Measurements from ENCODE around the gene ITGB1BP1. TPM values are rescaled to one million over a fixed set of nuclear protein-coding genes. Genes with fewer than 3 reads are reported as not detected.

ITGB1BP1 gene
- total RNA-seq, 1 donor from 2014 or later: 25.6 TPM

DNA sequence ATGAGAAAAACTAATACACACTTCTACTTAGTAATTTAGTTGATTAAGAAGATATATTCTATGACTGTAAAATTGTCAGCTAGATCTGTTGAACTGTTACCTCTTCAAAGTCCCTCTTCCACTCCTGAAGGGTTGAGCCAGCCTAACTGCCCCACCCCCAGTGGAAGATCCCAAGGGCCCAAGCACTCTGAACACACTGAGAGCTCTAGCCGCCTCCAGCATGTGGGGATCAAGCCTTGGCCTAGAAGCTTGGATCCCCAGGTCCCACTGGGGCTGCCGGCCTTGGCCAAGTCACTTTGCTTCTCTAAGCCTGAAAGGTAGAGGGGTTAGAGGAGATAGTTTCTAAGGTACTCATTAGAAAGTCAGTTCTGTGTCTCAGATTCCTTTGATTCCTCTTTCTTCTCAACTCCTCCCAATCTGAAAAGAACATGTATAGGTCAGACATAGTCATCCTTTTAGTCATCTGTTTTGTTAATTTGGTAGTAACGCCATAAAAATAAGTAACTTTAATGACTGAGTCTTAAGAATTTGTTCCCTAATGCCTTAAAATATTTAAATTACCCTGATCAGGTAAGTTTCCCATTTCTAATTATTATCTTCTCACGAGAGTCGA, 5.7 kb upstream of the ITGB1BP1 start:
- DNase-seq (ENCODE audit: low read depth in 2 of 2): no peak

DNA sequence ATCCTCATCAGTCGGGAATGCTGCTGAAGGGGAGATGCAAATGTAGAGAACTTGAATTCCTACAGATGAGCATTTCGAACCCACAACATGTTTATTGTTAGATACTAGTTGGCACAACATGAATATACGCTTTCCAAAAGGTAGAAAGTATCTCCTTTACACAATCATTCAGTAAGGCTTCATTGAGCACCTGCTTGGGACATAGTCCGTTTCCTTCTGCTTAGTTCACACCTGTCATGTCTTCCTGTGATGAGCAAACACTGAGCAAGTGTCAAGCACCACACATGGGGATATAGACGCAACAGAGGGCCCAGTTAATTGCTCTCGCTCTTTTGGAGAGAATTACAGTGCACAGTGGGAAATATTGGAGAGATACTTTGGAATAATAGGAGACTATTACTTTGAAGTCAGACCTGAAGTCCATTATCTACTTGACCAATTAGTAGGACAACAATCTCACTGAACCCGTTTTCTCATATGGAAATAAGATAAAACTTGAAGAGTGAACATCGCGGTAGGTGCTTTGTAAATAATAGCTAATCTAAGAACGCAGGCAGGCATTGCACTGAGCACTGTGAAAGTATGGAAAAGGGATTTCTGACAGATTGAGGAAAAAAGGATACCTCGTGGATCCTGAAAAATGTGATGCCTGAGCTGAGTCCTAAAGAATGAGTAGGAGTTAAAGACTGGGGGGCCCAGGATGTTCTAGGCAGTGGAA, 1.3 kb upstream of the ITGB1BP1 start:
- no peak for DNase-seq (ENCODE audit: low read depth in 2 of 2)

DNA sequence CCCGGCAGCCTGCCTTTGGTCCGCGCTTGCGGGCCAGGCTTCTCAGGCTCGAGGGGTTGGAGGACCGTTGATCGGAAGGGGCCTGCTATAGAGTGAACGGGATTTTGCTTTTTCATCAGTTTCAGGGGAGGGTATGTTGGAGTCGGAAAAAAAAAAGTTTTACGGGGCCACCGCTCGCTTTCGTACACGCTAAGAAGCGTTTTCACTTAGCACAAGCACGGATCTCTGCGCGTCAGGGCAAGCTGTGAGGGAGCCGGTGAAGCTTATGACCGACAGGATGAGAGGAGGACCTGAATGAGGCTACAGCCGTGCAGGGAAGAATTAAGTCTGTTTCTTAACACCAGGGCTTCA, 569 bp upstream of the ITGB1BP1 start:
- DNase-seq (ENCODE audit: low read depth in 2 of 2): peak; percentile 57 to 60

DNA sequence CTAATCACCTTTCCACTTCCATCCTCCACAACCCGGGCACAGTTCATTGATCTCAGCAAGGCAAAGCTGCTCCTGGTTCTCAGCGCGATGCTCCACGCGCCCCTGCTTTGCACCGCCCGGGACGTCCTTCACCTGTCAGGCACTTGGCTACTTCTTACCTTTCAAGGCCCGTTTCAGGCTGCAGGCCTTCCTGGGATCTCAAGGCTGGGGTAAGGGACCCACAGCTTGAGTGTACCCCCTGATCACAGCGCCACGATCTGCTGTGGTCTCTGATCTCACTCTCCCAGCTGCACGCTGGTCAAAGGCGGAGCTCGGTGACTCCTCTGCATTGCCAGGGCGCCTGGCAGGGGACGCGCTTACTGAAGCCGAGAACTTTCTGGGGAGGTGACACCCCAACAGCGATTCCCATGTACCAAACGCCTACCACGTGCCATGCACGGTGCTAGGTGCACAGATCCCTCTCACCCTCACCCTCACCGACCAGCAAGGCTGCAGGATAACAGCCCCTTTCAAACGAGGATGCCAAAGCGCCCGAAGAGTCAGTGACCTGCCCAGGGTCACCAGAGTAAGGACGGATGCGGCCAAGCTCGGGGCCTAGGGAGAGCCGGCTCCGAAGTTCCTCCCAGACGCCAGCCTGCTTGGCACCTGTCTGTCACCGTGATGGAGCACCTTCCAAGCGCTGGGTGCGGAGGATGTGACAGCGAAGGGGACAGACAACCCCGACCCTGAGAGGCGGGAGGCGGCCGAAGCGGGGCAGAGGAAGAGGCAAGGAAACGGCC, 818 bp downstream of the ITGB1BP1 start:
- peak; percentile 26 to 51 for DNase-seq (ENCODE audit: low read depth in 2 of 2)

DNA sequence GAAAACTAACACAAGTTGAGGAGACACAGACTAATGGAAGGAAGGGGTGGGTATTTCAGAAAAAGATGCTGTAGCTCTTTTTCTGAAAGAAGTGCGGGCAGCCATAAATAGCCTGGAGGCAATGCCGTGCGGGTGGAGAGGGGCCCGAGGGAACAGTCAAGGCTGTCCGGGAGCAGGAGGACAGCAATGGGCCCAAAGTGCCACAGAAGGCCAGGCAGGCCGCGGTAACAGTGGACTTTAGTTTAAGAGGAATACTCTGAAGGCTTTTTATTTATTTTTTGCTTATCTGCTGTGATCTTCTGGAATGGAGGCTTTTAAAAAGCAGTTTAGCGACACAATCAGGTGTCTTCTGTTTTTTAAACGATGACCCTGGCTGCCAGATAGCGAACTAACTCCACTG, 2.8 kb downstream of the ITGB1BP1 start:
- DNase-seq (ENCODE audit: low read depth in 2 of 2): no peak

DNA sequence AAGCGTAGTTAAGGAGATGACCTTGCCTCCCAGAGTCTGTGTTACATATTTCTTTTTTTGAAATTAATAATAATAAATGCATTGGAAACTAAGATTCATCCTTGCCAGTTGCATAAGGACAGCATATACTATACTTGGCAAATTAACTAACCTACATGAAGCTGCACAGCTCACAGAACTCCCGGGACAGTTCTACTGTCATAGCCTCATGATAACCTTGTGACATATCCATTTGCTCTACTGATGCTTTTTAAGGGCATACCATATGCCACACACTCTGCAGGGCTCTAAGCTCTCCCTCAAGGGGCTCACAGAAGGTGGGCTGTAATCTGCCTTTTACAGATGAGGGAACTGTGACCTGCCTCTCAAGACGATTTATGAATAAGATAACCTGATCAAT, 3.8 kb downstream of the ITGB1BP1 start:
- no peak for DNase-seq (ENCODE audit: low read depth in 2 of 2)

DNA sequence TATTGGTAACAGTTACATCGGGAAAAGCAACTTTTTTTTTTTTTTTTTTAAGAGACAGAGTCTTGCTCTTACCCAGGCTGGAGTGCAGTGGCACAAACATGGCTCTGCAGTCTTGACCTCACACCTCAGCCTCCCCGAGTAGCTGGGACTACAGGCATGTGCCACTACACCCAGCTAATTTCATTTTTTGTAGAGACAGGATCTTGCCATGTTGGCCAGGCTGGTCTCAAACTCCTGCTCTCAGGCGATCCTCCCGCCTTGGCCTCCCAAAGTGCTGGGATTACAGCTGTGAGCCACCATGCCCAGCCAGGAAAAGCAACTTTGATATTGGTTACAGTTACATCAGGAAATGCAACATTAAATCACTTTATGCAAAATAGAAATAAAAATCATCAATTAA, 4.6 kb downstream of the ITGB1BP1 start:
- DNase-seq (ENCODE audit: low read depth in 2 of 2): no peak

DNA sequence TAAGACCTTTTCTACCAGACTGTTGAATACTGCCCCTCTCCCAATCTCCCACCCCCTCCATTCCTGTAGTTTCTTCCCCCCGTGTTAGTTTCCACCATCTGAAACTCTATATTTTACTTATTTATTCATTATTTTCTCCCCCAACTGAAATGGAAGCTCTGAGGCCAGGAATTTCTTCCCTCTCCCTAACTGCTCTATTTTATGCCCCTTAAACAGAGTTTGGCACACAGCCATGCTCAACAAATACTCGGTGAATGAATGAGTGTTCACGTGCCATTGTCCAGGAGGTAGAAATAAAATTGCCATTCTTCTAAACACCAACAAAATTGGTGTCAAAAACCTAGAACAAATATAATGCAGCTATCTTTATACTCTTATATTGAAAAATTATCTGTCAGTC, 5.6 kb downstream of the ITGB1BP1 start:
- peak in 1 of 2 donors; percentile 74 for DNase-seq (ENCODE audit: low read depth in 2 of 2)

DNA sequence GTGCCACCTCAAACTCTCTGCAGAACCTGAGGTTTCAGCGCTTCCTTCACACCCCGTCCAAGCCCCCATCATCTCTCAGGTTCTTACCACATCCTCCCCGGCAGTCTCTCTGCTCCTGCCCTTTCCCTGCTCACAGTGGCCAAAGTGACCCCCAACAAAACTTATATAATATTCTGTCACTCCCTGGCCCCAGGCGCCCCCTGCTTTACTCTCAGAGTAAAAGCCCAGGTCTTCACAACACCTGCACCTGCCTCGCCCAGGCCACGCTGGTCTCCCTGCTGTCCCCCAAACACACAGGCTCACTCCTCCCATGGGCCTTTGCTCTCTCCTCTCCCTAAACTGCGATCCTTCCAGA, 6.4 kb downstream of the ITGB1BP1 start:
- no peak for DNase-seq (ENCODE audit: low read depth in 2 of 2)

DNA sequence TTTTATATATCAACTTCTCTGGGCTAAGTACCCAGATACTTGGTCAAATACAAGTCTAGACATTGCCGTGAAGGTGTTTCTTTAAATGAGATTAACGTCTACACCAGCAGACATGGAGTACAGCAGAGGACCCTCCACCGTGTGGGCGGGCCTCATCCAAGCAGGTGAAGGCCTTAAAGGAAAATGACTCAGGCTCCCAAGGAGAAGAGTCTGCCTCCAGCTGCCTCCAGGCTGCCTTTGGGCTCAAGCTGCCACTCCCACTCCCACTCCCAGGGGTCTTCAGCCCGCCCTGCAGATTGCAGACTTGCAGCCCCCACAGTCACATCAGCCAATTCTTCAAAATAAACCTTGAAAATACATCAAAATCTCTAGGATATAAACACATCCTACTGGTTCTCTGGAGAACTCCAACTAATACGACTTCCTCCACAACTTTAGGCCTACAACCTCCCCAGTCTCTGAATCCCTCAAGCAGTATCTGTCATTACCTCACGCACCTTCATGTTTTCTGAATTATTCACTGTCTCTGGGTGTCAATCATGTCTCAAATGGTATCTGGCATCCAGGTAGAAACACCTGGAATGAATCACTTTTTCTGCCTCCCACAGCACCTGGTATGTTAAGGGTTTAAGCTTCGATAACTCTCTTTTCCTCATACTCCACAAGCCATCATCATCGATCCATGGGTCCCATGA, 6.9 kb downstream of the ITGB1BP1 start:
- no peak for DNase-seq (ENCODE audit: low read depth in 2 of 2)

DNA sequence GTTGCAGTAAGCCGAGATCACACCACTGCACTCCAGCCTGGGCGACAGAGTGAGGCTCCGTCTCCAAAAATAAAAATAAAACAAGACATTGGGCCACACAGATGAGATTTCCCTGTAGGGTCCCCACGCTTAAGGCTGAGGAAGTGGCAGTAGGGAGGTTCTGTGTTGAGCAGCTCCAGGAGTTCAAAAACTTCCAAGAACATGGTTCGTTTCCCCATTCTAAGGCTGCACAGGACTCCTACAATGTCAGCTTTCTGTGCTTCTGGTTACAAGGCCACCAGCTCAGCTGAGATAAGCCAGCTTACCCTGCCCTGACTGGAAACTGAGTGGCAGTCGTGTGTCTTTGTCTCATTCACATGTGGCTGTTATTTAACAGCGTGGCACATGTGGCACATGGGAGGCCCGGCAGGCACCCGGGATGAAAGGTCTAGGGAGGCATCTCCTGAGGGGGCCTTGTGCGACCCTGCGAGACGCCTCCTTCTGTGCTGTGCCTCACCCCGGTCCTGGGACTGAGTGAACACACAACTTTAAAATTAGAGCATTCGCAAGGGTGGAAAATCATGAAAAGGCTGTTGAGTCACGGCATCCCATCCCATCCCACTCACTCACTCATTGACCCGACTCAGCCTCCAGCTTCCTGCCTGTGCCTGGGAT, 7.7 kb downstream of the ITGB1BP1 start:
- DNase-seq (ENCODE audit: low read depth in 2 of 2): no peak

DNA sequence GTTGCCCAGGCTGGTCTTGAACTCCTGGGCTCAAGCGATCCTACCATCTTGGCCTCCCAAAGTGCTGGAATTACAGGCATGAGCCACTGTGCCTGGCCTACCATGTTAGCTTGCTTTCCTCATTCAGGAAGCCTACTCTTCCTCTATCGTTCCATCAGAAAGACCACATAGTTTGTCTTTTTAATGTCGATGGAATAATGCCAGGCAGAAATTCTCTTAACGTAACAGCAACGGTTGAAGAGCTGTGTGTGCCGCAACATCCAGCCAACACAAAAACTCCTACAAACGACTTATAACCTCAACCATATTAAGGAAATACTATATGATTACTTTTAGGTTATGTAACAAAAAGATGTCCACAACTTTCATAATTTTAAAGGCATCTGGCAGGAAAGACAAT, 10.5 kb downstream of the ITGB1BP1 start:
- DNase-seq (ENCODE audit: low read depth in 2 of 2): peak in 1 of 2 donors; percentile 59

DNA sequence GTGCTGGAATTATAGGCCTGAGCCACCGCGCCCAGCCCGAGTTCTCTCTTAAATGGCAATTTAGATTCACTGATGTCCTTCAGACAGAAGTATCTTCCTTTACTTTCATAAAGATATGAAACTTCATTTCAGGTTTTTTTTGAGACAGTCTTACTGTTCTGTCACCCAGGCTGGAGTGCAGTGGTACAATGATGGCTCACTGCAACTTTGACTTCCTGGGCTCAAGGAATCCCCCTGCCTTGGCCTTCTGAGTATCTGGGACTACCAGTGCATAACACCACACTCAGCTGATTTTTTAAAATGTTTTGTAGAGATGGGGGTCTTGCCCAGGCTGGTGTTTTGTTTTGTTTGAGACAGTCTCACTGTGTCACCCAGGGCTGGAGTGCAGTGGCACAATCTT, 13.2 kb downstream of the ITGB1BP1 start:
- DNase-seq (ENCODE audit: low read depth in 2 of 2): no peak

DNA sequence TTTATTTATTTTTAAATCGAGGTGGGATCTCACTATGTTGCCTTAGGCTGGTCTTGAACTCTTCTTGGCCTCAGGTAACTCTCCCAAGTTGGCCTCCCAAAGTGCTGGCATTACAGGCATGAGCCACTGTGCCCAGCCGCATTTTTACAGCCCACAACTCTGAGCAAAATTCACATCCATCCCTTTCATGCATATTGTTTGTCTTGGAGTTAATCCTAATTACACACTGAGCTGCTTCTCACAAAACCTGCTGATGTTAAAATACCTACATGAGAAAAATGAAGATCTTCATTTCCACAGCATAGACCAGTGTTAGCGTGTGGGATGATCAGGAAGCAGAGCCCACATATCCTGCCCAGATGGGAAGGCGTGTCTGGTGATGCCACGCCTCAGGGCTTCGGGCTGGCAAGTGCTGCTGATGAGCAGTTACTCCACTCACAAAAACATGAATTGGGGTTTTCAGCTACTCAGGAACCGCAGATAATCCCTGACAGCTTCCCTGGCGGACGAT, 14.6 kb downstream of the ITGB1BP1 start:
- DNase-seq (ENCODE audit: low read depth in 2 of 2): peak in 1 of 2 donors; percentile 73

DNA sequence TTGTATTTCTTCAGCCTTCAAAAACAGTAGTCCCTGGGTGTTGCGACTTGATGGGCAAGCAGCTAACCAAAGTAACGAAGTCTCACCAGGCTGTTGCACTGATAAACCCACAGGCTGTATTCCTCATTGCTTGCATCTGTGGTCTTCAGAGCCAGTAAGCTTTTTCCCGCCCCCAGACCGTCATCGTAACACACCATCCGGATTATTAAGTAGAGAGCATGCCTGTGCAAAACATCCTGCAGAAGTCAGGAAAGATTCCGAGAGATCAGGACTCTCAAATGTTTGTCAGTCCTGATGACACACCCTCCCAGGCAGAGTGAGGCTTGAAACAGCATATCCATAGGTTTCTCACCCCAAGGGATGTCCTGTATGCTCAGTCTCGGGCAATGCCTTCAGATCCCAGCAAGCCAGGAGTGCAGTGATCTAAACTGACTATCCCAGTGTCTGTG, 15.9 kb downstream of the ITGB1BP1 start:
- no peak for DNase-seq (ENCODE audit: low read depth in 2 of 2)

DNA sequence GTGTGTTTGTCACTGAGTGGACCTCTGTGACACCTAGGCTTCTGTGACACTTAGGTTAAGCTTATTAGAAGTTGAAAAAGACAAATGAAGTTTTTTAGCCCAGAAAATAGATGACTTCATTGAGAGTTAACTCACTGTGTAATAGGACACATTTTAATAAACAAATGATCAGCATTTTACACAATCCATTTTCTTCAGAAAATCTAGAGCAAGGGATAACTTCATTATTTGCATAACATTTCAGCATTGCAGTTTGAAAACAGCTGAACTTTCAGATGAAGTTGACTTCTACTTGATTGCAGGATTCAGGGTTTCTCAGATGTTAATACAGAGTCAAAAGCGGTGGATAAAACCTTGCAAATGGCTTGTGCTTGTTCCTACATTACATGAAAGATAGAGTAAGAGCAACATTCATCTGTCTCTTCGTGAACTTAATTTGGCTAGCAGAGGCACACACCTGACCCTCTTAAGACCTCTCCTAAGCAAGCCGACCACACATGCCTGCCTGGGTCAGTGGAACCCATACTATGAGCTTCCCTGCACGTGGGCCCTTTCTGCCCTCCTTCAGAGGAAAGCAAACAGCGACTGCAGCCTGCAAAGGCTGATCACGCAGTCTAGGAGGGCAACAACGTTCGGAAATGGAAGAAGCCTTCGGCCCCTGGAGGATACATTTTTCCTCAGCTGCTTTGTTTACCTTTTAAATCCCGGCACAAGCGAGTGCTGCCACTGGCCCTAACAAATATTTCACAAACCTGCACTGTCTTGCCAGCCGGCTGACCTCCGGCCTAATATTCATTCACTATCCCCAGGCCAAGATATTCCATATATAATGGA, 16.6 kb downstream of the ITGB1BP1 start:
- DNase-seq (ENCODE audit: low read depth in 2 of 2): no peak

DNA sequence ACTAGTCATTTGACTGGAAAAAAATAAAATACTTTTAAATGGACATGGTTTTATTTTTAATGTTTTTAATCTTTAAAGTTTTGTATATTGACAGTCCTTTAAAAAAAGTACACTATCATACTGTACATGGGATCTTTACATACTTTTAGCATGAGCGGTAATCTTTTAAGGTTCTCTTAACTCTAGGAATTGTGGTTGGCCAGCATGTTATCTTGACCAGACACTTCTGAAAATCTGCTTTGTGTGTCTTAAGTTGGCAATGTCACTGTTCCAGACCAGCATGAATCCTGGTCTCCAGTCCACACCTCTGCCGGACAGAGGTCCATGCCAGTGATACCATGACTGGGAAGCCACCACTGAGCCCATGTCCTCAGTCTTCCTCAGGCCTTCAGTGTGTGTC, 17.7 kb downstream of the ITGB1BP1 start:
- DNase-seq (ENCODE audit: low read depth in 2 of 2): no peak

DNA sequence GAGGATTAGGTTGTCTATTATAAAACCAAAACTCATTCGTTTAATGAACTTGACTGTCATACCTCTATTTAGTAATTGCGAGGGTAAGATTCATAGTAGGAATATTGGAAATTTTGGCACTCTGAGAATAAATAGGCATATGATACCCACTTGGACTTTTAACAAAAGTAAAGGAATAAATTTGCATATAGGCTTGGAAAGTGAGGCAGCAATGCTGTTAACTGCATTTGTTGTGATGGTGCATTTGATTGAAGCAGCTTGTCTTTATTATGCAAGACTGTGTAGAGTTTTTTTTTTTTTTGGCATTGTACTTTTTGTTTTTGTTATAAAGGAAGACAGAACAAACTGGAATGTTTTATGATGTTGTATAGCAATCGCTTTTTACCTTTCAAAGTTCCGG, 18.9 kb downstream of the ITGB1BP1 start:
- DNase-seq (ENCODE audit: low read depth in 2 of 2): no peak

DNA sequence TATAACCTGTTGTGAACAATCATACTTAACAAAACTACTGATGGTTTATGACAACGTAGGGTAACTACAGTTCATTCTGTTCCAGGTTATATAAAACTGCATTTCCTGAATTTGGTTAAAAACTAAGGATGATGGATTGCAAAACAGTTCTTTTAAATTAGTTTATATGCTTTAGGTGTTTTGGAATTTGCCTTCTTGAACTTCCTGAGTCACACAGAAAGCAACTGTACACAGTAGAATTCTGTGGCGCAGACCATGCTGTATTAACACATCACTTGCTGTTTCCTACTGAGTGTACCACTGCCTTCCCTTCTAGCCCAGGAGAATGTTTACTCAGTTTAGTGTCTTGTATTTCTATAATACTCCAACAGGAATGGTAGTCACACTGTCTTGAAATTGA, 19.4 kb downstream of the ITGB1BP1 start:
- DNase-seq (ENCODE audit: low read depth in 2 of 2): peak; percentile 23 to 68

DNA sequence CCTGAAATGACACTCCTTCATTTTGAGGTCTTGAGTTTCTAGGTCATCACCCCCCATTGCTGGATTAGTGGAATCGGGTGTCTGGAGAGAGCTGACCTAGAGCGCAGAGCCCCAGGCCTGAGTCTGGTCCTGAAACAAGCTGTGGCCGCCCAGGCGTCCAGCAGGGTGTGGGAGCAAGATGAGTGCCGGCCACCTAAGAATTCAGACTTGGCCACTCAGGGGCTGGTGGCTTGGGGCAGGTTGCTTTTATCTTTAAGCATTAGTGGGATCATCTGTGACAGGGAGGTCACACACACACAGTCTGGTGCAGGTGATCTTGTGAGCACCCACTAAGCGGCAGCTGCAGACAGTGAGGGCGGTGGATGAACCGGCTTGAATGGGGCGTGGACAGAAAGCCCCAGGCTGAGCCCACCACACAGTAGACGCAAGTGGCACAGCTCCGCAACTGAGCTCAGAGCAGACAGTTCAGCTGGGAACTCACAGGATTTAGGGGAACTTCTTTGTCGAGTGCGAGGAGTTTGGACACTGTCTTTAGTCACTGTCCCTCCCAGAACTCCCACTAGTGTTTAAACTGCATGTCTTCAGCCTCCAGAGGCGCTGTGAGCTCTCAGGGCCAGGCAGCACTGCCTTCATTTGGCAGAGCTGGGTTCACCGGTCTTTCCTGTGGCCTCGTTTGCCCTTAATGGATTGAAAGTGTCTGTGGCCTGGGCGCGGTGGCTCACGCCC, 21.5 kb downstream of the ITGB1BP1 start:
- no peak for DNase-seq (ENCODE audit: low read depth in 2 of 2)

Data from lung microvascular endothelial cell (primary cell).